Natural killer cell (primary cell): Measurements from ENCODE around the gene PIK3R4. TPM values are rescaled to one million over a fixed set of nuclear protein-coding genes. Genes with fewer than 3 reads are reported as not detected.

Experiments used
- ATAC-seq, 3 donors: fragments of 150-1000 bp in 2 of 3; fragments of 200-7000 bp in 1 of 3; cut with Tn5 transposase; 1 replicate in 1 of 3; 2 replicates in 2 of 3; pipeline ENCODE4 v1.10.0; 2021; ENCODE audit warnings: mild to moderate bottlenecking in 2 of 3, moderate library complexity in 2 of 3
- DNase-seq, 2 donors: peaks; one replicate each; pipeline versions ENCODE4 v3.0.0 to v3.0.0-alpha.2; 2013 to 2021; ENCODE audit warnings: mixed read lengths in 1 of 2
- H3K27ac ChIP-seq: one replicate; pipeline ENCODE4 v1.5.1; 2013; ENCODE audit warnings: mild to moderate bottlenecking, low read length
- H3K27me3 ChIP-seq: one replicate; pipeline ENCODE4 v1.6.1; 2013; ENCODE audit warnings: low read length; ENCODE audit not compliant: control insufficient read depth, insufficient read depth
- H3K36me3 ChIP-seq: one replicate; pipeline ENCODE4 v1.6.1; 2013; ENCODE audit warnings: low read length; ENCODE audit not compliant: control insufficient read depth, insufficient read depth
- H3K4me1 ChIP-seq: one replicate; pipeline ENCODE4 v1.6.1; 2013; ENCODE audit warnings: low read length; ENCODE audit not compliant: control insufficient read depth, insufficient read depth
- H3K4me3 ChIP-seq: one replicate; pipeline ENCODE4 v1.5.1; 2013; ENCODE audit warnings: low read length
- H3K9me3 ChIP-seq: one replicate; pipeline ENCODE4 v1.6.1; 2013; ENCODE audit warnings: low read length; ENCODE audit not compliant: control insufficient read depth, insufficient read depth
- H3K27ac Mint-ChIP-seq, 2 donors: one replicate each; pipeline ENCODE4 v1.8.0; 2022; ENCODE audit warnings: mild to moderate bottlenecking in 2 of 2, mixed read lengths in 2 of 2, moderate library complexity in 1 of 2
- H3K27me3 Mint-ChIP-seq, 2 donors: one replicate each; pipeline ENCODE4 v1.8.0; 2022; ENCODE audit warnings: low read depth in 2 of 2, mixed read lengths in 2 of 2
- H3K36me3 Mint-ChIP-seq: one replicate; pipeline ENCODE4 v1.8.0; 2022; ENCODE audit warnings: mixed read lengths
- H3K4me1 Mint-ChIP-seq, 2 donors: one replicate each; pipeline ENCODE4 v1.8.0; 2022; ENCODE audit warnings: mixed read lengths in 2 of 2
- H3K4me3 Mint-ChIP-seq: one replicate; pipeline ENCODE4 v1.8.0; 2022; ENCODE audit warnings: mild to moderate bottlenecking, moderate library complexity, mixed read lengths
- H3K9me3 Mint-ChIP-seq, 2 donors: one replicate each; pipeline ENCODE4 v1.8.0; 2022; ENCODE audit warnings: mixed read lengths in 2 of 2
- WGBS: methylation state at CpG from one replicate; pipeline ENCODE4 v1.1.7; 2013; ENCODE audit warnings: missing lambda C conversion rate; ENCODE audit not compliant: insufficient coverage; 5-methylcytosine and 5-hydroxymethylcytosine counted together
- intact Hi-C: fragments of 100-400 bp; cut with micrococcal nuclease; formaldehyde crosslinking; loops from one replicate; pipeline ENCODE4 v1.14.2; 2022
- total RNA-seq, 4 donors: library from RNA; stranded (reverse); fragments of 120-200 nt in 1 of 4; gene quantifications; one replicate each; pipeline versions ENCODE4 v1.2.3 to v1.2.4, GENCODE V29; 2013 to 2022
- TF ChIP-seq, protein P1 (sequence below): fragments of 200-600 bp; IDR thresholded peaks from one replicate; pipeline ENCODE4 v1.8.0; 2022; ENCODE audit warnings: antibody characterized with exemption

Gene PIK3R4
- total RNA-seq, 3 donors from 2014 or later (not counting 1 experiment from before 2014, with no cell fraction given), result 14.3 to 20.8 (median 17.0) TPM

DNA sequence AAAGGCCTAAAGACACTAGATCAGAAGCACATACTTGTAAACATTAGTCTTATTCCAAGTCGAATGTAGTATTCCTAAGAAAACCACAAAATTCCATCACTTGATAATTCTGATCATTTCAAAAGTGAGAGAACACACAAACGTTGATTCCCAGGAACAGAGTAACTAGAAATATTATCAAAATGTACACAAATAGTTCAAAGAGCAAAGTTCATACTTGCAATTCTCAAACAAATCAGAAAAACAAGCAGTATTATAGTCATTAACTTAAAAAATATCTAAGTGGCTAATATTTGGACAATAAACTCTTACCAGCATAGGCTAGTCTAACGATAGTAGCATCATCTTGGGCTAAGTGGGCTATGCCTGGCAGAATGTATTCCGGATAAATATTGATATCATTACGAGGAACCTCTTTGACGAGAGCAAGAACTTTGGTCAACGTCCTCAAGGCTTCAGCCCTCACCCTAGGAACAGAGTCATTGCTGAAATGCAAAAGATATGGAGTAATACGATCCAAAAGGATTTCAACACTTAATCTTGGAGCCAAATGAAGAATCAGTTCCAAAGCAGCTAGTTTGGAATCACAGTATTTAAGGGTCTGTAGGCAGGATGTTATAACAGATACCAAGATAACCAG, 13.3 kb downstream of the PIK3R4 start:
- Histone ChIP-seq H3K36me3 (peaks cover 37% of the 10 kb centered on the region), H3K4me1 (no peaks in the 10 kb centered on the region), H3K27ac (no peak overlapping the region), H3K4me3 (no peak overlapping the region), H3K9me3 (no peaks in the 10 kb centered on the region), H3K27me3 (no peaks in the 10 kb centered on the region)
- intact Hi-C loops, result no loop called here
- H3K36me3 Mint-ChIP-seq, result no peaks in the 10 kb centered on the region
- H3K4me3 Mint-ChIP-seq, result no peak overlapping the region
- no peaks in the 10 kb centered on the region for H3K9me3 Mint-ChIP-seq
- peaks cover 15 to 18% of the 10 kb centered on the region in 2 donors for H3K4me1 Mint-ChIP-seq
- ATAC-seq, result no peak
- H3K27ac Mint-ChIP-seq, result no peak overlapping the region
- DNase-seq, result no peak
- TF ChIP-seq, protein P1, sequence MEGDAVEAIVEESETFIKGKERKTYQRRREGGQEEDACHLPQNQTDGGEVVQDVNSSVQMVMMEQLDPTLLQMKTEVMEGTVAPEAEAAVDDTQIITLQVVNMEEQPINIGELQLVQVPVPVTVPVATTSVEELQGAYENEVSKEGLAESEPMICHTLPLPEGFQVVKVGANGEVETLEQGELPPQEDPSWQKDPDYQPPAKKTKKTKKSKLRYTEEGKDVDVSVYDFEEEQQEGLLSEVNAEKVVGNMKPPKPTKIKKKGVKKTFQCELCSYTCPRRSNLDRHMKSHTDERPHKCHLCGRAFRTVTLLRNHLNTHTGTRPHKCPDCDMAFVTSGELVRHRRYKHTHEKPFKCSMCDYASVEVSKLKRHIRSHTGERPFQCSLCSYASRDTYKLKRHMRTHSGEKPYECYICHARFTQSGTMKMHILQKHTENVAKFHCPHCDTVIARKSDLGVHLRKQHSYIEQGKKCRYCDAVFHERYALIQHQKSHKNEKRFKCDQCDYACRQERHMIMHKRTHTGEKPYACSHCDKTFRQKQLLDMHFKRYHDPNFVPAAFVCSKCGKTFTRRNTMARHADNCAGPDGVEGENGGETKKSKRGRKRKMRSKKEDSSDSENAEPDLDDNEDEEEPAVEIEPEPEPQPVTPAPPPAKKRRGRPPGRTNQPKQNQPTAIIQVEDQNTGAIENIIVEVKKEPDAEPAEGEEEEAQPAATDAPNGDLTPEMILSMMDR, result no peak
- H3K27me3 Mint-ChIP-seq, result no peaks in the 10 kb centered on the region
- WGBS, result 93% methylated on average over 7 of the region's 8 CpGs

DNA sequence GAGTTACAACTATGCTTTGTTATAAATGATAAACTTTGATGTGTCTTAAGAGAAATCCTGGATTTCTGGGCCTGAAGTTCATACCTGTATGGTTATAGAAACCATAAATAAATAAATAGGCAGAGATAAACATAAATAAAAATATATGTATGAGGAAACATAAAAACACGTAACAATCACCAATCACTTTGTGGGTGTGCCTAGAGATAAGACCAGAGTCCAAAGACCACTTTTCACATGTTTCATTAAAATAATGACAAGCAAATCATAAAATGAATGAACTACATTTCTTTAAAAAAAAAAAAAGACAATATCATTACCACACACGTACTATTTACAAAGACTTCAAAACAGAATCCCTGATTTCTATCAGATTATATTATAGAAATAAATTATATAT, 14.1 kb downstream of the PIK3R4 start:
- Histone ChIP-seq H3K9me3 (no peaks in the 10 kb centered on the region), H3K36me3 (peaks cover 38% of the 10 kb centered on the region), H3K27me3 (no peaks in the 10 kb centered on the region), H3K4me3 (no peak overlapping the region), H3K4me1 (no peaks in the 10 kb centered on the region), H3K27ac (no peak overlapping the region)
- no peaks in the 10 kb centered on the region for H3K27me3 Mint-ChIP-seq
- H3K4me1 Mint-ChIP-seq, result peaks cover 6 to 10% of the 10 kb centered on the region in 2 donors
- no peak for DNase-seq
- no peaks in the 10 kb centered on the region for H3K9me3 Mint-ChIP-seq
- H3K4me3 Mint-ChIP-seq, result no peak overlapping the region
- TF ChIP-seq, protein P1, result no peak
- intact Hi-C loops, result no loop called here
- no peak overlapping the region for H3K27ac Mint-ChIP-seq
- WGBS, result no CpG with 5 or more reads among the region's 2 CpGs
- no peak for ATAC-seq
- no peaks in the 10 kb centered on the region for H3K36me3 Mint-ChIP-seq

DNA sequence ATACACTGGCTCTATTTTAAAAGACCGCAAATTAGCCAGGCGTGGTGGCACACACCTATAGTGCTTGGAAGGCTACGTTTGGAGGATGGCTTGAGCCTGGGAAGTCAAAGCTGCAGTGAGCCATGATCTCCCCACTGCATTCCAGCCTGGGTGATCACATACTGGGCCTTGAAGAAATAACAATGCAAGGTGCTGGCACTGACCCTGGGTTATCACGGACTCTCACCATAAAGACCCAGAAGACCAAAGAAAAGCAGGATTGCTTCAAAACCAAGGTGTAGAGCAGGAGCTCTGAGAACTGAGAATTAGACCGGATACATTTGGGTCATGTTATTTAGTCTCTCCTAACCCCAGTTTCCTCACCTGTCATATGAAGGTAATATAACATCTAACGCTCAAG, 14.8 kb downstream of the PIK3R4 start:
- TF ChIP-seq, protein P1, result no peak
- ATAC-seq, result no peak
- no peak overlapping the region for H3K27ac Mint-ChIP-seq

DNA sequence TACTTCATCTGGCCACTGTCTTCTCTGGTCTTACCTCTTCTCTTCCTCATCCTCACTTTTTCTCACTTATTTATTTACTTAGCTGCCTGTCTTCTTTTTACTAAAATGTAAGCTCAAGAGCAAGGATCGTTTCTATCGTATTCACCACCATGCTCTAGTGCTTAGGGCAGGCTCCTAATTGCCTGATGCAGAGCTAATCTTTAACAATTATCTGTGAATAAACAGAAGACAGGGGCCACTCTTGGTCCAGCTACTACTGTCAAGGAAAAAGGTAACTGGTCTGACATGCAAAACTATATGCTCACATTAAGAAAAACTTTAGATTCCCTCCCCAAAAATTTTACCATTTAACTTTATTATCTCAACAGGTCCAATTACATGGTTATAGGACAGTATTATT, 17.5 kb downstream of the PIK3R4 start:
- Histone ChIP-seq H3K4me1 (no peaks in the 10 kb centered on the region), H3K4me3 (no peak overlapping the region), H3K36me3 (peaks cover 26% of the 10 kb centered on the region), H3K9me3 (no peaks in the 10 kb centered on the region), H3K27ac (no peak overlapping the region), H3K27me3 (no peaks in the 10 kb centered on the region)
- ATAC-seq, result no peak
- intact Hi-C loops, result no loop called here
- TF ChIP-seq, protein P1, result no peak
- Mint-ChIP-seq H3K4me1 (no peaks in the 10 kb centered on the region), H3K27ac (peak overlapping the region; percentile 24 to 46), H3K4me3 (no peak overlapping the region), H3K27me3 (no peaks in the 10 kb centered on the region), H3K9me3 (no peaks in the 10 kb centered on the region), H3K36me3 (no peaks in the 10 kb centered on the region)
- 86% methylated on average over 2 of the region's 2 CpGs for WGBS
- no peak for DNase-seq

More for the DNA sequence above, 14.8 kb downstream of the PIK3R4 start:
- Mint-ChIP-seq H3K4me3 (no peak overlapping the region), H3K9me3 (no peaks in the 10 kb centered on the region), H3K27me3 (no peaks in the 10 kb centered on the region), H3K4me1 (peaks cover 2 to 3% of the 10 kb centered on the region in 2 donors), H3K36me3 (no peaks in the 10 kb centered on the region)
- peaks cover 38% of the 10 kb centered on the region for H3K36me3 ChIP-seq
- H3K4me3 ChIP-seq, result no peak overlapping the region
- no peak for DNase-seq
- H3K4me1 ChIP-seq, result no peaks in the 10 kb centered on the region
- intact Hi-C loops, result no loop called here
- H3K27me3 ChIP-seq, result no peaks in the 10 kb centered on the region
- H3K27ac ChIP-seq, result no peak overlapping the region
- 97% methylated on average over 5 of the region's 6 CpGs for WGBS
- H3K9me3 ChIP-seq, result no peaks in the 10 kb centered on the region
